SK-N-SH (cell line): ENCODE results near the gene FBXL15.
A peak's percentile ranks its signal among the peaks of the same experiment; 100 is the strongest.

Source experiments
- CTCF ChIP-seq: fragments of 200-600 bp; sonication (generic); IDR thresholded peaks from 2 replicates; pipeline ENCODE4 v1.6.1; 2017; ENCODE audit warnings: antibody characterized with exemption, mild to moderate bottlenecking, moderate library complexity
- FOXM1 ChIP-seq: IDR thresholded peaks from 2 replicates; pipeline ENCODE4 v1.4.0; 2012; ENCODE audit warnings: low read depth, mild to moderate bottlenecking
- GABPA ChIP-seq: IDR thresholded peaks from 2 replicates; pipeline ENCODE4 v1.4.0; 2012; ENCODE audit warnings: low read depth, mild to moderate bottlenecking
- MAX ChIP-seq: IDR thresholded peaks from 2 replicates; pipeline ENCODE4 v1.4.0; 2012; ENCODE audit warnings: low read depth
- MXI1 ChIP-seq: IDR thresholded peaks from 2 replicates; pipeline ENCODE4 v1.6.1; 2012; ENCODE audit warnings: mild to moderate bottlenecking, low read depth, low read length, improper control_type of control experiment
- PBX3 ChIP-seq: IDR thresholded peaks from 2 replicates; pipeline ENCODE4; 2012
- RCOR1 ChIP-seq: fragments of 150-350 bp; IDR thresholded peaks from 2 replicates; pipeline ENCODE4 v1.6.1; 2017; ENCODE audit warnings: antibody characterized with exemption, low read length
- RXRA ChIP-seq: IDR thresholded peaks from 2 replicates; pipeline ENCODE4 v1.4.0; 2012; ENCODE audit warnings: low read depth, mild to moderate bottlenecking, borderline replicate concordance
- SMC3 ChIP-seq: IDR thresholded peaks from 2 replicates; pipeline ENCODE4 v1.6.1; 2012; ENCODE audit warnings: low read depth, low read length, improper control_type of control experiment
- USF2 ChIP-seq: fragments of 150-350 bp; IDR thresholded peaks from 2 replicates; pipeline ENCODE4 v1.6.1; 2017; ENCODE audit warnings: antibody characterized with exemption, low read length, low read depth, borderline replicate concordance
- YY1 ChIP-seq: IDR thresholded peaks from 2 replicates; pipeline ENCODE4 v1.4.0; 2012; ENCODE audit warnings: low read depth, mild to moderate bottlenecking
- ZBTB33 ChIP-seq: IDR thresholded peaks from 2 replicates; pipeline ENCODE4 v1.4.0; 2012; ENCODE audit warnings: low read depth, borderline replicate concordance

GRCh38 chr10:102395400-102396316 lies 25.0 kb upstream of the FBXL15 start, which contains the start of gene NFKB2:
- TF ChIP-seq CTCF (no peak), FOXM1 (no peak), GABPA (peak; percentile 49; the same call in 1 of the 2 replicates), SMC3 (no peak), RXRA (no peak), MAX (no peak; the same call in 1 of the 2 replicates), PBX3 (no peak), ZBTB33 (no peak), MXI1 (peak; percentile 29; the same call in 1 of the 2 replicates), USF2 (no peak), RCOR1 (no peak), YY1 (no peak)
